Measurements from ENCODE around the gene IL34. TPM values are rescaled to one million over a fixed set of nuclear protein-coding genes. Genes with fewer than 3 reads are reported as not detected.
"Not testable (repeated sequence)": the region's sequence is repeated elsewhere in the genome, so short reads cannot be mapped to it uniquely, and the experiment has no call there.

IL34 gene
- total RNA-seq, 4 donors from 2014 or later, result 96.9 to 158 (median 129) TPM

GRCh38 chr16:70627696-70628095 is 18.7 kb upstream of the IL34 start:
- no peak overlapping the region for H3K4me3 ChIP-seq (ENCODE audit: low read depth, poor library complexity, severe bottlenecking)
- intact Hi-C loops (cut with DNase I; ENCODE audit: low total_unique reads), result no loop called here
- 80 to 84% methylated on average over 3 of the region's 3 CpGs for WGBS, 2 donors
- no peak for DNase-seq (ENCODE audit: low spot score in 2 of 2)
- TF ChIP-seq, protein P1, sequence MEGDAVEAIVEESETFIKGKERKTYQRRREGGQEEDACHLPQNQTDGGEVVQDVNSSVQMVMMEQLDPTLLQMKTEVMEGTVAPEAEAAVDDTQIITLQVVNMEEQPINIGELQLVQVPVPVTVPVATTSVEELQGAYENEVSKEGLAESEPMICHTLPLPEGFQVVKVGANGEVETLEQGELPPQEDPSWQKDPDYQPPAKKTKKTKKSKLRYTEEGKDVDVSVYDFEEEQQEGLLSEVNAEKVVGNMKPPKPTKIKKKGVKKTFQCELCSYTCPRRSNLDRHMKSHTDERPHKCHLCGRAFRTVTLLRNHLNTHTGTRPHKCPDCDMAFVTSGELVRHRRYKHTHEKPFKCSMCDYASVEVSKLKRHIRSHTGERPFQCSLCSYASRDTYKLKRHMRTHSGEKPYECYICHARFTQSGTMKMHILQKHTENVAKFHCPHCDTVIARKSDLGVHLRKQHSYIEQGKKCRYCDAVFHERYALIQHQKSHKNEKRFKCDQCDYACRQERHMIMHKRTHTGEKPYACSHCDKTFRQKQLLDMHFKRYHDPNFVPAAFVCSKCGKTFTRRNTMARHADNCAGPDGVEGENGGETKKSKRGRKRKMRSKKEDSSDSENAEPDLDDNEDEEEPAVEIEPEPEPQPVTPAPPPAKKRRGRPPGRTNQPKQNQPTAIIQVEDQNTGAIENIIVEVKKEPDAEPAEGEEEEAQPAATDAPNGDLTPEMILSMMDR (IDR thresholded peaks at IDR 0.05), result no peak
- TF ChIP-seq POLR2A (IDR thresholded peaks at IDR 0.05), result no peak

GRCh38 chr16:70630960-70631745 is 15.2 kb upstream of the IL34 start:
- H3K4me3 ChIP-seq (ENCODE audit: low read depth, poor library complexity, severe bottlenecking), result no peak overlapping the region
- 69 to 85% methylated on average over 3 of the region's 3 CpGs for WGBS, 2 donors
- TF ChIP-seq POLR2A (IDR thresholded peaks at IDR 0.05), result no peak
- TF ChIP-seq, protein P1 (IDR thresholded peaks at IDR 0.05), result no peak
- no peak for DNase-seq (ENCODE audit: low spot score in 2 of 2)
- intact Hi-C loops (cut with DNase I; ENCODE audit: low total_unique reads), result no loop called here

DNA sequence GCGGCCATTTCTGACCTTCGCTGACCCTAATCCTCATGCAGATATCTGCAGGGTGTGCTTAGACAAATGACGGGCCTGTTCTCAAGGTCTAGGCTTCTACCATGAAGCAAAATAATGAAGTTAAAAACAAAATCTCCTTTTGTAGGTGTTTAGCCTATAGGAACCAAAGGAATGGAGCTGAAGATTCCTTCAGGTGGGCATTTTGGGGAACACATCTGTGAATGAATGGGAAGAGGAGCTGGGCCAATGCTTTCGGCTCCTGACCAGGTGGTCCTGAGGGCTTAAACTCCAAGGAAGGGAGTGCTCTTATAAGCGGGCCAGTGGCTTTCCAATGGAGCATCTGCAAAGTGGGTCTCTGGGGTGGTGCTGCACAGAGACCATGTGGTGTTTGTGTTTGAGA is 14.1 kb upstream of the IL34 start:
- intact Hi-C loops (cut with DNase I; ENCODE audit: low total_unique reads), result no loop called here
- WGBS, 2 donors, result 93 to 95% methylated on average over 5 of the region's 5 CpGs
- H3K4me3 ChIP-seq (ENCODE audit: low read depth, poor library complexity, severe bottlenecking), result no peak overlapping the region
- TF ChIP-seq, protein P1 (IDR thresholded peaks at IDR 0.05), result no peak
- no peak for TF ChIP-seq POLR2A (IDR thresholded peaks at IDR 0.05)
- no peak for DNase-seq (ENCODE audit: low spot score in 2 of 2)

GRCh38 chr16:70633617-70634016 is 12.7 kb upstream of the IL34 start:
- DNase-seq (ENCODE audit: low spot score in 2 of 2); H3K4me3 ChIP-seq (ENCODE audit: low read depth, poor library complexity, severe bottlenecking); intact Hi-C loops (cut with DNase I; ENCODE audit: low total_unique reads): not testable (repeated sequence)
- 83 to 94% methylated on average over 10 of the region's 10 CpGs for WGBS, 2 donors

GRCh38 chr16:70634861-70635260 is 11.5 kb upstream of the IL34 start:
- no peak for DNase-seq (ENCODE audit: low spot score in 2 of 2)
- TF ChIP-seq, protein P1 (IDR thresholded peaks at IDR 0.05), result no peak
- no peak for TF ChIP-seq POLR2A (IDR thresholded peaks at IDR 0.05)
- intact Hi-C loops (cut with DNase I; ENCODE audit: low total_unique reads), result no loop called here
- no peak overlapping the region for H3K4me3 ChIP-seq (ENCODE audit: low read depth, poor library complexity, severe bottlenecking)
- WGBS, 2 donors, result 85 to 91% methylated on average over 4 of the region's 4 CpGs

- 73 to 84% methylated on average over 5 of the region's 5 CpGs for WGBS, 2 donors
- intact Hi-C loops (cut with DNase I; ENCODE audit: low total_unique reads), result no loop called here
Observed at GRCh38 chr16:70635336-70636016, 10.9 kb upstream of the IL34 start.

More at GRCh38 chr16:70635336-70636016, 10.9 kb upstream of the IL34 start:
- no peak for DNase-seq (ENCODE audit: low spot score in 2 of 2)
- TF ChIP-seq, protein P1 (IDR thresholded peaks at IDR 0.05), result no peak
- no peak for TF ChIP-seq POLR2A (IDR thresholded peaks at IDR 0.05)
- H3K4me3 ChIP-seq (ENCODE audit: low read depth, poor library complexity, severe bottlenecking), result no peak overlapping the region
